Thyroid gland (tissue), 4 donors: Measurements from ENCODE around the gene INPP5D.

Source experiments
- CTCF ChIP-seq, 6 experiments: fragments of 200-600 bp in 3 of 6; fragments of 450-650 bp in 3 of 6; sonication (generic) in 3 of 6; IDR thresholded peaks; one replicate each; pipeline ENCODE4 v1.5.1; 2016 to 2019; ENCODE audit warnings: antibody characterized with exemption in 6 of 6, mild to moderate bottlenecking in 2 of 6, inconsistent platforms in 1 of 6, moderate library complexity in 1 of 6
- POLR2A ChIP-seq, 2 donors: fragments of 450-650 bp; IDR thresholded peaks; one replicate each; pipeline ENCODE4 v1.6.1; 2017; ENCODE audit warnings: antibody characterized with exemption in 2 of 2, mild to moderate bottlenecking in 2 of 2, moderate library complexity in 1 of 2

DNA sequence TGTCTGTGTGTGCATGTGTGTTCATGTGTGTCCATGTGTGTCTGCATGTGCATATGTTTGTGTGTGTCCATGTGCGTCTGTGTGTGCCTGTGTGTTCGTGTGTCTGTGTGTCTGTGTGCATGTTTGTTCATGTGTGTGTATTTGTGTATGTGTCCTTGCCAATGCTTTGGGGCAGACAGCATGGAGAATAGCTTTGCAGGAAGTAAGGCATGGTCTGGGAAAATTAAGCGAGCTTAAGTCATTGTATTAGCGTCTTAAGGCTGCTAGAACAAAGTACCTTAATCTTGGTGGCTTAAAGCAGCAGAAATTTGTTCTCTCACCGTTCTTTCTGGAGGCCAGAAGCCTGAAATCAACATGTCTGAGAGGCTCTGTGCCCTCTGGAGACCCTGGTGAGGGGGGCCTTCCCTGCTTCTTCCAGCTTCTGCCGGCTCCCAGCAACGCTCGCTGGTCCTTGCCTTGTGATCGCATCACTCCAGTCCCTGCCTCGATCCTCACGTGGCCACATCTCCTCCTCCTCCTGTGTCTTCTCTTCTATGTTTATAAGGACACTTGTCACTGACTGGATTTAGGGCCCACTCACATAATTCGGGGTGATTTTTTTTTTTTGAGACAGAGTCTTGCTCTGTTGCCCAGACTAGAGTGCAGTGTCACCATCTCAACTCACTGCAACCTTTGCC lies 23.8 kb upstream of the INPP5D start:
- TF ChIP-seq POLR2A (IDR thresholded peaks at IDR 0.05) (no peak), CTCF (IDR thresholded peaks at IDR 0.05) (no peak)
